ENCODE results near the gene NUP43.
"Not testable (repeated sequence)": the region's sequence is repeated elsewhere in the genome, so short reads cannot be mapped to it uniquely, and the experiment has no call there.

Gene NUP43

GRCh38 chr6:149694921-149695320, 51.4 kb downstream of the NUP43 start:
- no peak for DNase-seq (ENCODE audit: low read depth in 2 of 3, low spot score in 1 of 3)

- no peak for DNase-seq (ENCODE audit: low read depth in 2 of 3, low spot score in 1 of 3)
Observed at GRCh38 chr6:149691201-149691600, 55.1 kb downstream of the NUP43 start.

GRCh38 chr6:149686230-149686629, 60.1 kb downstream of the NUP43 start:
- no peak for DNase-seq (ENCODE audit: low read depth in 2 of 3, low spot score in 1 of 3)

GRCh38 chr6:149683256-149683859, 63.0 kb downstream of the NUP43 start:
- no peak for DNase-seq (ENCODE audit: low read depth in 2 of 3, low spot score in 1 of 3)

GRCh38 chr6:149681845-149682244, 64.5 kb downstream of the NUP43 start:
- not testable (repeated sequence) for DNase-seq (ENCODE audit: low read depth in 2 of 3, low spot score in 1 of 3)

- no peak for DNase-seq (ENCODE audit: low read depth in 2 of 3, low spot score in 1 of 3)
Observed at GRCh38 chr6:149681209-149681608, 65.1 kb downstream of the NUP43 start.

- DNase-seq (ENCODE audit: low read depth in 2 of 3, low spot score in 1 of 3): no peak
Observed at GRCh38 chr6:149680503-149680902, 65.8 kb downstream of the NUP43 start.
